HCT116 (cell line): ENCODE data around the gene B3GNT2. TPM values are rescaled to one million over a fixed set of nuclear protein-coding genes. Genes with fewer than 3 reads are reported as not detected.

Experiments used
- ATAC-seq: fragments of 200-7000 bp; cut with Tn5 transposase; 2 replicates; pipeline ENCODE4 v1.9.1; 2020; ENCODE audit warnings: mild to moderate bottlenecking, moderate library complexity
- BruUV-seq: library from RNA; stranded (reverse); fragments of 400-500 nt; replicated peaks from 2 replicates; lab custom pipeline; 2021; lab: Mats Ljungman, UMichigan
- CTCF ChIA-PET: fragments of 300-600 bp; sonication (Branson Sonifier 250); formaldehyde crosslinking; loops from one replicate; lab custom pipeline; 2021; ENCODE audit warnings: antibody characterized with exemption; lab: Charles Lee
- POLR2A ChIA-PET: fragments of 300-600, 350-600 bp; sonication (Branson Sonifier 250); formaldehyde crosslinking; loops from one replicate; lab custom pipeline; 2021; ENCODE audit warnings: antibody characterized with exemption; lab: Charles Lee
- RAD21 ChIA-PET, 2 experiments: fragments of 300-600 bp; sonication (Branson Sonifier 250); formaldehyde crosslinking; loops; one replicate each; lab custom pipeline; 2023; ENCODE audit warnings: low total read pairs in 2 of 2; ENCODE audit not compliant: uncharacterized antibody in 2 of 2, unreplicated experiment in 2 of 2, low non-redundant PET in 1 of 2; lab: Charles Lee
- DNase-seq: peaks from one replicate; pipeline ENCODE4 v3.0.0-alpha.2; 2010; ENCODE audit warnings: low read depth, low spot score
- H2AFZ ChIP-seq: fragments of 200-600 bp; shearing (Covaris generic), sonication (generic); 2 replicates; pipeline ENCODE4 v1.6.1; 2017; ENCODE audit warnings: low read depth, mixed run types, mixed read lengths, antibody characterized with exemption, low read length; ENCODE audit not compliant: poor library complexity, severe bottlenecking
- H3K27ac ChIP-seq: 2 replicates; pipeline ENCODE4 v1.5.1; 2012; ENCODE audit warnings: low read depth, low read length
- H3K27me3 ChIP-seq: fragments of 200-600 bp; sonication (generic); 2 replicates; pipeline ENCODE4 v1.6.1; 2016; ENCODE audit warnings: mixed run types, low read length, mixed read lengths; ENCODE audit not compliant: insufficient read depth
- H3K36me3 ChIP-seq, 2 experiments: fragments of 200-500 bp in 1 of 2; fragments of 200-600 bp in 1 of 2; sonication (Bioruptor generic) in 1 of 2; sonication (generic) in 1 of 2; 2 replicates each; pipeline versions ENCODE4 v1.5.1 to v1.6.1; 2014 to 2016; ENCODE audit warnings: low read length in 2 of 2, inconsistent platforms in 1 of 2, mixed read lengths in 1 of 2, mixed run types in 1 of 2; ENCODE audit not compliant: insufficient read depth in 2 of 2, control insufficient read depth in 1 of 2
- H3K4me1 ChIP-seq, 2 experiments: fragments of 200-600 bp in 1 of 2; sonication (generic) in 1 of 2; 2 replicates each; pipeline versions ENCODE4 v1.5.1 to v1.6.1; 2012 to 2017; ENCODE audit warnings: low read length in 2 of 2, inconsistent platforms in 1 of 2, mild to moderate bottlenecking in 1 of 2, mixed read lengths in 1 of 2, mixed run types in 1 of 2, moderate library complexity in 1 of 2; ENCODE audit not compliant: insufficient read depth in 2 of 2, control insufficient read depth in 1 of 2
- H3K4me2 ChIP-seq: fragments of 200-600 bp; sonication (generic); 2 replicates; pipeline ENCODE4 v1.6.1; 2017; ENCODE audit warnings: mixed run types, low read length, mixed read lengths
- H3K4me3 ChIP-seq, 2 experiments: fragments of 200-600 bp in 1 of 2; sonication (generic) in 1 of 2; replicated peaks in 1 of 2; 2 replicates each; pipeline ENCODE4 v1.5.1; 2011 to 2016; ENCODE audit warnings: low read length in 2 of 2, control low read depth in 1 of 2, low read depth in 1 of 2, mild to moderate bottlenecking in 1 of 2, mixed read lengths in 1 of 2, mixed run types in 1 of 2
- H3K79me2 ChIP-seq: fragments of 200-600 bp; sonication (generic); 2 replicates; pipeline ENCODE4 v1.6.1; 2017; ENCODE audit warnings: mild to moderate bottlenecking, mixed run types, low read length, moderate library complexity, mixed read lengths; ENCODE audit not compliant: insufficient read depth
- H3K9ac ChIP-seq: fragments of 200-600 bp; sonication (generic); 2 replicates; pipeline ENCODE4 v1.6.1; 2016; ENCODE audit warnings: low read length, mixed read lengths
- H3K9me2 ChIP-seq: fragments of 200-600 bp; sonication (generic), shearing (Covaris generic); 2 replicates; pipeline ENCODE4 v1.6.1; 2017; ENCODE audit warnings: mixed run types, mild to moderate bottlenecking, moderate library complexity; ENCODE audit not compliant: insufficient read depth
- H3K9me3 ChIP-seq, 2 experiments: fragments of 200-500 bp in 1 of 2; fragments of 200-600 bp in 1 of 2; sonication (Bioruptor generic) in 1 of 2; sonication (generic) in 1 of 2; 2 replicates each; pipeline ENCODE4 v1.6.1; 2014 to 2017; ENCODE audit warnings: low read length in 2 of 2, mixed read lengths in 2 of 2, inconsistent platforms in 1 of 2, low read depth in 1 of 2, mild to moderate bottlenecking in 1 of 2, mixed run types in 1 of 2, moderate library complexity in 1 of 2; ENCODE audit not compliant: control insufficient read depth in 1 of 2, insufficient read depth in 1 of 2
- H4K20me1 ChIP-seq: fragments of 200-600 bp; sonication (generic), shearing (Covaris generic); 2 replicates; pipeline ENCODE4 v1.6.1; 2017; ENCODE audit warnings: mixed run types, mild to moderate bottlenecking, moderate library complexity; ENCODE audit not compliant: insufficient read depth
- CBX3 ChIP-seq: IDR thresholded peaks from 2 replicates; pipeline ENCODE4 v1.6.1; 2012; ENCODE audit warnings: low read depth
- CEBPB ChIP-seq: IDR thresholded peaks from 2 replicates; pipeline ENCODE4 v1.6.1; 2012; ENCODE audit warnings: low read depth
- ELF1 ChIP-seq: IDR thresholded peaks from 2 replicates; pipeline ENCODE4 v1.6.1; 2012; ENCODE audit warnings: low read depth, borderline replicate concordance
- EZH2 ChIP-seq: fragments of 200-600 bp; sonication (generic); IDR thresholded peaks from 2 replicates; pipeline ENCODE4 v1.6.1; 2017; ENCODE audit warnings: antibody characterized with exemption, mixed run types
- EZH2phosphoT487 ChIP-seq: fragments of 200-600 bp; IDR thresholded peaks from 2 replicates; pipeline ENCODE4 v1.6.1; 2018; ENCODE audit warnings: antibody characterized with exemption, borderline replicate concordance
- JUND ChIP-seq: IDR thresholded peaks from 2 replicates; pipeline ENCODE4 v1.6.1; 2012
- POLR2A ChIP-seq: IDR thresholded peaks from 2 replicates; pipeline ENCODE4 v1.7.0; 2011; ENCODE audit warnings: borderline replicate concordance; ENCODE audit not compliant: insufficient read depth, insufficient read length; ENCODE audit errors: extremely low read depth
- POLR2AphosphoS5 ChIP-seq: IDR thresholded peaks from 2 replicates; pipeline ENCODE4 v1.6.1; 2011; ENCODE audit warnings: mild to moderate bottlenecking, low read depth, low read length, moderate library complexity
- RAD21 ChIP-seq: IDR thresholded peaks from 2 replicates; pipeline ENCODE4 v1.6.1; 2012; ENCODE audit warnings: low read depth, mild to moderate bottlenecking
- SIN3A ChIP-seq: IDR thresholded peaks from 2 replicates; pipeline ENCODE4 v1.6.1; 2012; ENCODE audit warnings: low read depth
- SP1 ChIP-seq: IDR thresholded peaks from 2 replicates; pipeline ENCODE4 v1.6.1; 2012; ENCODE audit warnings: low read depth
- SRF ChIP-seq: IDR thresholded peaks from 2 replicates; pipeline ENCODE4 v1.6.1; 2012; ENCODE audit warnings: low read depth
- TCF7L2 ChIP-seq: IDR thresholded peaks from 2 replicates; pipeline ENCODE4 v1.7.0; 2011; ENCODE audit warnings: borderline replicate concordance, inconsistent platforms; ENCODE audit not compliant: insufficient read depth, insufficient read length; ENCODE audit errors: extremely low read depth
- YY1 ChIP-seq: IDR thresholded peaks from 2 replicates; pipeline ENCODE4 v1.6.1; 2011; ENCODE audit warnings: low read length, low read depth, moderate library complexity, mild to moderate bottlenecking; ENCODE audit not compliant: insufficient replicate concordance; ENCODE audit errors: extremely low read depth
- ZFX ChIP-seq: fragments of 450-650 bp; IDR thresholded peaks from 2 replicates; pipeline ENCODE4 v1.6.1; 2017
- ZNF274 ChIP-seq: fragments of 200-500 bp; sonication (Bioruptor generic); IDR thresholded peaks from 2 replicates; pipeline ENCODE4 v1.6.1; 2014; ENCODE audit warnings: mild to moderate bottlenecking, low read depth, low read length, inconsistent platforms
- intact Hi-C: fragments of 100-400 bp; cut with micrococcal nuclease; formaldehyde crosslinking; loops from 2 replicates; pipeline ENCODE4 v1.10.0; 2022
- total RNA-seq: library from RNA; stranded (reverse); gene quantifications from one replicate; pipeline ENCODE4 v1.2.1, GENCODE V29; 2021; ENCODE audit not compliant: unreplicated experiment
- TF ChIP-seq, protein P1 (sequence below): IDR thresholded peaks from 2 replicates; pipeline ENCODE4 v1.6.1; 2012

The B3GNT2 gene
- total RNA-seq, 1 experiment from 2014 or later: 21.5 TPM

DNA sequence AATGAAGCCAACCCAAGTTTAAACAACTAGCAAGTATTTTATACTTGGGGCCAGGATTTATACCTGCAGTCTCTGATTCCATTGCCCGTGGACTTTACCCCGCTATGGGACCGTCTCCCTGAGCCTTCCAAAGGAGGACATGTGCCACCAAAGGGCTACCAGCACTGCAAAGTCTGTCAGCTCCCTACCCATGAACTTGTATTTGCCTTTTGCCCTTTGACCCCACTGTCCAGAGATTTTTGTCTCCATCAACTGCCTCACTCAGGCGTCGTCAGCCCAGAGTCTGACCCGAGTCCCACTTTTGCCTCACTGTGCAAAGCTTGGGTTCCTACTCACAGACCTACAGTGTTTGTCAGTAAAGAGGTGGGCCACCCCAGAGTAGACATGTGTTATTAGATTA is 40.6 kb downstream of the B3GNT2 start:
- TF ChIP-seq EZH2: no peak
- TF ChIP-seq CBX3: no peak
- TF ChIP-seq SIN3A: no peak
- no peak for TF ChIP-seq SRF
- no peak for TF ChIP-seq SP1
- TF ChIP-seq ELF1: no peak
- Histone ChIP-seq H4K20me1 (no peaks in the 10 kb centered on the region), H3K4me2 (no peak overlapping the region), H3K9me2 (no peaks in the 10 kb centered on the region), H2AFZ (no peak overlapping the region), H3K36me3 (no peaks in the 10 kb centered on the region), H3K9me3 (no peaks in the 10 kb centered on the region), H3K27me3 (no peaks in the 10 kb centered on the region), H3K9ac (no peak overlapping the region), H3K27ac (no peak overlapping the region), H3K4me1 (no peaks in the 10 kb centered on the region), H3K4me3 (no peak overlapping the region), H3K79me2 (no peaks in the 10 kb centered on the region)
- no TSS peak for BruUV-seq
- ATAC-seq (no peak), DNase-seq (no peak)
- ChIA-PET POLR2A (no interaction called here), CTCF (no interaction called here), RAD21 (no interaction called here)
- intact Hi-C loops: no loop called here

DNA sequence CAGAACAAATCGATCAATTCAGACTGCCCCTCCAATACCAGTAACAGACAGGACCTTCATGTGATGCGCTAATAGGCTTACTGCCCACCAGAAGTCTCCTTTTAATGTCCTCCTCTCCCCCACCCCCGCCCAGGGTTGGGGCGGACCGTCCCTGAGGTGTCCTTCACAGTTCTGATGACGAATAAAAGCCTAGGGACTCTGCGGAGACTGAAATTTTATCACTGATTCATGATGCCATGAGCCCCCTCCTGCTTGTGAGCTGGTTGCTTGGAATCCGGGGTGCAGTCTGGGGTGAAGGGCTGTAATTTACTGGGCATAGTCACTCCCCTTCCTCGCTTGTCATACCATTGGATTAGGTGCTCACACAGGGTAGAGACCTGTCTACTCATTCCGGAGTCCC is 42.3 kb downstream of the B3GNT2 start:
- H3K9me3 ChIP-seq: no peaks in the 10 kb centered on the region
- CTCF ChIA-PET: no interaction called here
- no peak overlapping the region for H3K27ac ChIP-seq
- H3K9me2 ChIP-seq: no peaks in the 10 kb centered on the region
- TF ChIP-seq POLR2A (no peak), JUND (no peak), ELF1 (no peak), SIN3A (no peak), CEBPB (no peak), SRF (no peak), CBX3 (no peak), RAD21 (no peak), POLR2AphosphoS5 (no peak), SP1 (no peak), ZNF274 (no peak), EZH2 (no peak), EZH2phosphoT487 (no peak), ZFX (no peak), YY1 (no peak), TCF7L2 (no peak)
- TF ChIP-seq, protein P1, sequence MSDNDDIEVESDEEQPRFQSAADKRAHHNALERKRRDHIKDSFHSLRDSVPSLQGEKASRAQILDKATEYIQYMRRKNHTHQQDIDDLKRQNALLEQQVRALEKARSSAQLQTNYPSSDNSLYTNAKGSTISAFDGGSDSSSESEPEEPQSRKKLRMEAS: no peak
- TF ChIP-seq, all 23 proteins: peak for 0
- no peaks in the 10 kb centered on the region for H4K20me1 ChIP-seq
- no peaks in the 10 kb centered on the region for H3K79me2 ChIP-seq
- ChIA-PET POLR2A (no interaction called here), RAD21 (no interaction called here)
- H2AFZ ChIP-seq: no peak overlapping the region
- no peak overlapping the region for H3K4me3 ChIP-seq
- no TSS peak for BruUV-seq
- H3K4me2 ChIP-seq: no peak overlapping the region
- no peaks in the 10 kb centered on the region for H3K36me3 ChIP-seq
- no peak overlapping the region for H3K9ac ChIP-seq
- no peaks in the 10 kb centered on the region for H3K4me1 ChIP-seq
- no peak for ATAC-seq
- no peaks in the 10 kb centered on the region for H3K27me3 ChIP-seq
- no peak for DNase-seq
- intact Hi-C loops: no loop called here
